ENCODE measurements around the gene STMN3. TPM values are rescaled to one million over a fixed set of nuclear protein-coding genes. Genes with fewer than 3 reads are reported as not detected.
"Not testable (repeated sequence)": the region's sequence is repeated elsewhere in the genome, so short reads cannot be mapped to it uniquely, and the experiment has no call there.

STMN3 gene
- total and polyA plus RNA-seq, 7 donors: 1.8 to 25.2 (median 19.9) TPM

- H3K27ac ChIP-seq: no peak overlapping the region
- no peak for DNase-seq
- no peaks in the 10 kb centered on the region for H3K27me3 ChIP-seq
- no peaks in the 10 kb centered on the region for H3K4me1 ChIP-seq
- H3K36me3 ChIP-seq: peaks cover 0 to 74% (median 26%) of the 10 kb centered on the region in 4 donors
- intact Hi-C loops (cut with DNase I): no loop called here
- no peak for TF ChIP-seq POLR2AphosphoS5 (IDR thresholded peaks at IDR 0.05)
- no peak for TF ChIP-seq POLR2A (IDR thresholded peaks at IDR 0.05)
- no peak overlapping the region for H3K4me3 ChIP-seq
- H3K9me3 ChIP-seq: no peaks in the 10 kb centered on the region
- 95 to 97% methylated on average over 20 of the region's 20 CpGs for WGBS, 2 donors
These were observed 22.6 kb upstream of the STMN3 start for GRCh38 chr20:63675681-63676368.

GRCh38 chr20:63673951-63674350, 20.7 kb upstream of the STMN3 start:
- intact Hi-C loops (cut with DNase I): no loop called here
- Histone ChIP-seq H3K4me1 (no peaks in the 10 kb centered on the region), H3K27ac (no peak overlapping the region), H3K9me3 (no peaks in the 10 kb centered on the region), H3K27me3 (no peaks in the 10 kb centered on the region), H3K4me3 (no peak overlapping the region), H3K36me3 (peaks cover 0 to 66% (median 23%) of the 10 kb centered on the region in 4 donors)
- 91 to 97% methylated on average over 14 of the region's 14 CpGs for WGBS, 2 donors
- DNase-seq: no peak
- TF ChIP-seq POLR2AphosphoS5 (IDR thresholded peaks at IDR 0.05): no peak
- TF ChIP-seq EP300 (IDR thresholded peaks at IDR 0.05): no peak
- TF ChIP-seq, protein P1, sequence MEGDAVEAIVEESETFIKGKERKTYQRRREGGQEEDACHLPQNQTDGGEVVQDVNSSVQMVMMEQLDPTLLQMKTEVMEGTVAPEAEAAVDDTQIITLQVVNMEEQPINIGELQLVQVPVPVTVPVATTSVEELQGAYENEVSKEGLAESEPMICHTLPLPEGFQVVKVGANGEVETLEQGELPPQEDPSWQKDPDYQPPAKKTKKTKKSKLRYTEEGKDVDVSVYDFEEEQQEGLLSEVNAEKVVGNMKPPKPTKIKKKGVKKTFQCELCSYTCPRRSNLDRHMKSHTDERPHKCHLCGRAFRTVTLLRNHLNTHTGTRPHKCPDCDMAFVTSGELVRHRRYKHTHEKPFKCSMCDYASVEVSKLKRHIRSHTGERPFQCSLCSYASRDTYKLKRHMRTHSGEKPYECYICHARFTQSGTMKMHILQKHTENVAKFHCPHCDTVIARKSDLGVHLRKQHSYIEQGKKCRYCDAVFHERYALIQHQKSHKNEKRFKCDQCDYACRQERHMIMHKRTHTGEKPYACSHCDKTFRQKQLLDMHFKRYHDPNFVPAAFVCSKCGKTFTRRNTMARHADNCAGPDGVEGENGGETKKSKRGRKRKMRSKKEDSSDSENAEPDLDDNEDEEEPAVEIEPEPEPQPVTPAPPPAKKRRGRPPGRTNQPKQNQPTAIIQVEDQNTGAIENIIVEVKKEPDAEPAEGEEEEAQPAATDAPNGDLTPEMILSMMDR (IDR thresholded peaks at IDR 0.05): no peak
- no peak for TF ChIP-seq POLR2A (IDR thresholded peaks at IDR 0.05)

DNA sequence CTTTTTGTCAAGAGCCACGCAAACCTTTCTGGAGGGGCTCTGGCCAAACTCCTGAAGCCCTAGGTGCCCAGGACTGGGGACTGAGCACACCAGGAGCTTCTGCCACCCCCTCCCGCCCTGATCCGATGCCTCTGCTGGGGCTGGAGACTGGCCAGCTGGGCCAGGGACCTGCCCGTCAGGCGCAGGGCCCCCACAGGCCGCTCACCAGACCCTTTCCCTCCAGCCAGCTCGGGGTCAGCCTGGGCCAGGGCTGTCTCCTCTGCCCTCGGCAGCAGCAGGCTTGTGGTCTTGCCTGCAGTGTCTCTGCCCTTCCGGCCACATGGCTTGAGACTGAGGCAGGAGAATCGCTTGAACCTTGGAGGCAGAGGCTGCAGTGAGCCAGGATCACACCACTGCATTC, 19.4 kb upstream of the STMN3 start:
- DNase-seq: no peak
- Histone ChIP-seq H3K36me3 (peaks cover 0 to 67% (median 29%) of the 10 kb centered on the region in 4 donors), H3K27me3 (no peaks in the 10 kb centered on the region), H3K4me3 (no peak overlapping the region), H3K27ac (no peak overlapping the region), H3K4me1 (no peaks in the 10 kb centered on the region), H3K9me3 (no peaks in the 10 kb centered on the region)
- WGBS, 2 donors: 97% methylated on average over 10 of the region's 10 CpGs
- intact Hi-C loops (cut with DNase I): no loop called here
- TF ChIP-seq EP300 (IDR thresholded peaks at IDR 0.05): no peak
- TF ChIP-seq, protein P1 (IDR thresholded peaks at IDR 0.05): no peak

DNA sequence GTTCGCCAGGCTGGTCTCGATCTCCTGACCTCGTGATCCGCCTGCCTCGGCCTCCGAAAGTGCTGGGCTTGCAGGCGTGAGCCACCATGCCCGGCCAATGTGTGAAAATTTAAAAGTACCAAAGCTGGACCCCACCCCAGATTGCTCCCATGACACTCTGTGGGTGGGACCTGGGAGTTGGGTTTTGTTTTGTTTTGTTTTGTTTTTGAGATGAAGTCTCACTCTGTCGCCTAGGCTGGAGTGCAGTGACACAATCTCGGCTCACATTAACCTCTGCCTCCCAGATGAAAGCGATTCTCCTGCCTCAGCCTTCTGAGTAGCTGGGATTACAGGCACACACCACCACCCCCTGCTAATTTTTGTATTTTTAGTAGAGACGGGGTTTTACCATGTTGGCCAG, 18.5 kb upstream of the STMN3 start:
- H3K9me3 ChIP-seq; H3K27me3 ChIP-seq; H3K4me1 ChIP-seq; H3K27ac ChIP-seq; DNase-seq; intact Hi-C loops (cut with DNase I); H3K4me3 ChIP-seq: not testable (repeated sequence)
- WGBS, 2 donors: 92 to 96% methylated on average over 12 of the region's 12 CpGs
- H3K36me3 ChIP-seq: peaks cover 4 to 69% (median 36%) of the 10 kb centered on the region in 4 donors

GRCh38 chr20:63668351-63668750, 15.1 kb upstream of the STMN3 start:
- H3K4me3 ChIP-seq: no peak overlapping the region
- peaks cover 0 to 6% (median 0%) of the 10 kb centered on the region in 4 donors for H3K4me1 ChIP-seq
- no peaks in the 10 kb centered on the region for H3K27me3 ChIP-seq
- DNase-seq: no peak
- 92 to 96% methylated on average over 11 of the region's 11 CpGs for WGBS, 2 donors
- peaks cover 18 to 63% (median 40%) of the 10 kb centered on the region in 4 donors for H3K36me3 ChIP-seq
- no peaks in the 10 kb centered on the region for H3K9me3 ChIP-seq
- intact Hi-C loops (cut with DNase I): no loop called here
- TF ChIP-seq POLR2A (IDR thresholded peaks at IDR 0.05): no peak
- no peak for TF ChIP-seq POLR2AphosphoS5 (IDR thresholded peaks at IDR 0.05)
- TF ChIP-seq EP300 (IDR thresholded peaks at IDR 0.05): no peak
- TF ChIP-seq, protein P1 (IDR thresholded peaks at IDR 0.05): no peak
- no peak overlapping the region for H3K27ac ChIP-seq

DNA sequence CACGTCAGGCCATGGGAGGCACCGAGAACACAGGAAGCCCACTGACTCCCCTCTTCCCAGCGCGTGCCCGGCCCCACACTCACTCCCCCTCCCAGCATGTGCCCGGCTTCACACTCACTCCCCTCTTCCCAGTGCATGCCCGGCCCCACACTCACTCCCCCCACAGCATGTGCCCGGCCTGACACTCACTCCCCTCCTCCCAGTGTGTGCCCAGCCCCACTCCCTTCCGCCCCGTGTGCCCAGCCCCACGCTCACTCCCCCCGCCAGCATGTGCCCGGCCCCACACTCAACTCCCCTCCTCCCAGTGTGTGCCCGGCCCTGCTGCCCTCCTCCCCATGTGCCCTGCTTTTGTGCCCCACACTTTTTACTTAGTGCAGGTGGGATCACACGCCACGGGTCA, 14.6 kb upstream of the STMN3 start:
- intact Hi-C loops (cut with DNase I): no loop called here
- Histone ChIP-seq H3K4me3 (no peak overlapping the region), H3K9me3 (no peaks in the 10 kb centered on the region), H3K4me1 (peaks cover 0 to 6% (median 0%) of the 10 kb centered on the region in 4 donors), H3K27me3 (no peaks in the 10 kb centered on the region), H3K36me3 (peaks cover 21 to 67% (median 41%) of the 10 kb centered on the region in 4 donors), H3K27ac (no peak overlapping the region)
- DNase-seq: no peak
- TF ChIP-seq POLR2AphosphoS5 (IDR thresholded peaks at IDR 0.05): no peak
- TF ChIP-seq POLR2A (IDR thresholded peaks at IDR 0.05): no peak
- TF ChIP-seq, protein P1 (IDR thresholded peaks at IDR 0.05): no peak
- TF ChIP-seq EP300 (IDR thresholded peaks at IDR 0.05): no peak
- 93% methylated on average over 16 of the region's 16 CpGs for WGBS, 2 donors

Measured in sigmoid colon (tissue), 7 donors.